Mesodermal cell (in vitro differentiated cells): ENCODE data around the gene P2RX2.
A peak's percentile ranks its signal among the peaks of the same experiment; 100 is the strongest.

ENCODE experiments used
- H3K27ac ChIP-seq: 2 replicates; pipeline ENCODE4 v1.7.0; 2013; ENCODE audit warnings: mild to moderate bottlenecking, low read depth, low read length, moderate library complexity; ENCODE audit not compliant: severe bottlenecking
- H3K36me3 ChIP-seq: 2 replicates; pipeline ENCODE4 v1.7.1; 2013; ENCODE audit warnings: mild to moderate bottlenecking, low read length, moderate library complexity; ENCODE audit not compliant: control insufficient read depth, insufficient read depth
- H3K4me1 ChIP-seq: one replicate; pipeline ENCODE4 v1.7.1; 2013; ENCODE audit warnings: mild to moderate bottlenecking, low read length; ENCODE audit not compliant: insufficient read depth, control insufficient read depth, poor library complexity, severe bottlenecking
- H3K4me3 ChIP-seq: 2 replicates; pipeline ENCODE4 v1.7.0; 2013; ENCODE audit warnings: low read length, control low read depth, mild to moderate bottlenecking; ENCODE audit not compliant: insufficient read depth, poor library complexity, severe bottlenecking; ENCODE audit errors: extremely low read depth
- H3K9me3 ChIP-seq: 2 replicates; pipeline ENCODE4 v1.7.1; 2013; ENCODE audit warnings: mild to moderate bottlenecking, low read length, moderate library complexity; ENCODE audit not compliant: control insufficient read depth
- WGBS, 2 experiments: methylation state at CpG; one replicate each; pipeline ENCODE4 v1.1.5; 2013; ENCODE audit warnings: missing lambda C conversion rate in 2 of 2; ENCODE audit not compliant: insufficient coverage in 2 of 2; 5-methylcytosine and 5-hydroxymethylcytosine counted together

Gene P2RX2

DNA sequence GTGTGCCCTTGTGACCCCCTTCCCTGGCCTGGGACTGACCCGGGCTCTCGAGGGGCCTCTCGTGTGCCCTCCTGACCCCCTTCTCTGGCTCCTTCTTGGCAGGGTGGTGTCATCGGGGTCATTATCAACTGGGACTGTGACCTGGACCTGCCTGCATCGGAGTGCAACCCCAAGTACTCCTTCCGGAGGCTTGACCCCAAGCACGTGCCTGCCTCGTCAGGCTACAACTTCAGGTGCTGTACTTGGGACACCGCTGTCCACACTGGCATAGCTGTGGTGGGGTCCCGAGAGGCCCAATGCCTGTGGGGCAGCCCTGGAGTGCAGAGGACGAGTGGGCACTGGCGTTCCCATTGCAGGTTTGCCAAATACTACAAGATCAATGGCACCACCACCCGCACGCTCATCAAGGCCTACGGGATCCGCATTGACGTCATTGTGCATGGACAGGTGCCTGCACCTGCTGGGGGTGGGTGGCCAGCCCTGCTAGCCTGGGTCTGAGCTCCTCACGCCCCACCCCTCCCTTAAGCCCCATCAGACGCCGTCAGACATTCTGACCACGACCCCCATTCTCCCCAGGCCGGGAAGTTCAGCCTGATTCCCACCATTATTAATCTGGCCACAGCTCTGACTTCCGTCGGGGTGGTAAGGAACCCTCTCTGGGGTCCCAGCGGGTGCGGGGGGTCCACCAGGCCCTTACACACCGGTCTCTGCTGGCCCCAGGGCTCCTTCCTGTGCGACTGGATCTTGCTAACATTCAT is 2.5 kb downstream of the P2RX2 start:
- 80 to 86% methylated on average over 21 to 26 of the region's 28 CpGs for WGBS, 2 experiments
- peaks cover 18% of the 10 kb centered on the region for H3K9me3 ChIP-seq
- peaks cover 26% of the 10 kb centered on the region for H3K36me3 ChIP-seq
- H3K4me3 ChIP-seq, result no peak overlapping the region
- H3K27ac ChIP-seq, result no peak overlapping the region
- H3K4me1 ChIP-seq, result no peaks in the 10 kb centered on the region

DNA sequence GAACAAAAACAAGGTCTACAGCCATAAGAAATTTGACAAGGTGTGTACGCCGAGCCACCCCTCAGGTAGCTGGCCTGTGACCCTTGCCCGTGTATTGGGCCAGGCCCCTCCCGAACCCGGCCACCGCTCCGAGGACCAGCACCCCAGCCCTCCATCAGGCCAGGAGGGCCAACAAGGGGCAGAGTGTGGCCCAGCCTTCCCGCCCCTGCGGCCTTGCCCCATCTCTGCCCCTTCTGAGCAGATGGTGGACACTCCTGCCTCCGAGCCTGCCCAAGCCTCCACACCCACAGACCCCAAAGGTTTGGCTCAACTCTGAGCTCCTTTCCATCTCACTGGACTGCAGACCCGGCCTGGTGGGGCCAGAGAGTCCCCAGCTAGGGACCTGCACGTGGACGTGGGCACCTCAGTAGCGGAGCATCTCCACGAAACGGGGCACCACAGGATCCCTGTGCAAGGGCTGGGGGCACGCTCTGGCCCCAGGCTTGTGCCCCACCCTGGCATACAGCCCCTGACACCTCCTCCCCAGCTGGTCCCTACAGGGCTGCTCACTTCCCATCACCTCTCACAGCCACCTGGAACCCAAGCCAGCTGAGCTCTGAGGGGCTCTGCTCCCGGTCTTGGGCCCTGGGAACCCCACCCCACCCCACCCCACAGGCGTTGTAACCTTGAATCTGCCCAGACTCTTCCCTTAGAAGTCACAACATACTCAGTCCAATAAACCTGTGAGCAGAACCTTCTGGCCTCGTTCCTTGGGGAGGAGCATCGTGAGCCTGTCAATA is 3.3 kb downstream of the P2RX2 start:
- H3K4me3 ChIP-seq, result no peak overlapping the region
- peaks cover 11% of the 10 kb centered on the region for H3K9me3 ChIP-seq
- 92 to 93% methylated on average over 16 to 21 of the region's 21 CpGs for WGBS, 2 experiments
- no peak overlapping the region for H3K27ac ChIP-seq
- H3K4me1 ChIP-seq, result no peaks in the 10 kb centered on the region
- H3K36me3 ChIP-seq, result peaks cover 33% of the 10 kb centered on the region

DNA sequence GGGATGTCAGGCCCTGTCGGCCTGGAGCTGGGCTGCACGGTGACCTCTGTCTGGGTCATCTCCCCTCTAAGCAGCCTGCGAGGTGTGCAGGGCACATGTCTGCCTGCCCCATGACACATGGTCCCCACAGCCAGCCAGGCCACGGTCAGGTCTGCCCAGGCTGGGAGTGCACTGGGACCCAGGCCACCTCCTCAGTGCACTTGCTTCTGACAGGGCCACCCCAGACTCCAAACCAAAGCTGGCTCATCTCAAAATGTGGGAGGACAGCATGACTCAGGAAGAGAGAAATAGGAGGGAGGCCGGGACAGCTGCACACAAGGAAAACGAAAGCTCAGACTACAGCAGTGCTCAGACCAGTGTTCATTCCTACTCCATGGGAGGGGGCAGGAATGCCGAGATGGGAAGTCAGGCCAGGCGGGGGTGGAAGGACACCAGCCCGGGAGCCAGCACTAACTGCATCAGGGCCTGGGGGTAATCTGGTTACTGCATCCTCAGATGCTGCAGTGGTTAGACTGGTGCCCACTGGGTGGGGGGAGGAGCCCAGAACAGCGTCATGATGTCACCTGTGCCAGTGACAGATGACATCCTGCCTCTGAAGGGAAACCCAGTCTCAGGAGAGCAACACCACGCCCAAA is 4.0 kb downstream of the P2RX2 start:
- Histone ChIP-seq H3K27ac (peak overlapping the region; percentile 23), H3K4me3 (no peak overlapping the region), H3K9me3 (peaks cover 4% of the 10 kb centered on the region), H3K36me3 (peaks cover 40% of the 10 kb centered on the region), H3K4me1 (no peaks in the 10 kb centered on the region)
- WGBS, 2 experiments, result 87 to 98% methylated on average over 4 to 11 of the region's 11 CpGs

DNA sequence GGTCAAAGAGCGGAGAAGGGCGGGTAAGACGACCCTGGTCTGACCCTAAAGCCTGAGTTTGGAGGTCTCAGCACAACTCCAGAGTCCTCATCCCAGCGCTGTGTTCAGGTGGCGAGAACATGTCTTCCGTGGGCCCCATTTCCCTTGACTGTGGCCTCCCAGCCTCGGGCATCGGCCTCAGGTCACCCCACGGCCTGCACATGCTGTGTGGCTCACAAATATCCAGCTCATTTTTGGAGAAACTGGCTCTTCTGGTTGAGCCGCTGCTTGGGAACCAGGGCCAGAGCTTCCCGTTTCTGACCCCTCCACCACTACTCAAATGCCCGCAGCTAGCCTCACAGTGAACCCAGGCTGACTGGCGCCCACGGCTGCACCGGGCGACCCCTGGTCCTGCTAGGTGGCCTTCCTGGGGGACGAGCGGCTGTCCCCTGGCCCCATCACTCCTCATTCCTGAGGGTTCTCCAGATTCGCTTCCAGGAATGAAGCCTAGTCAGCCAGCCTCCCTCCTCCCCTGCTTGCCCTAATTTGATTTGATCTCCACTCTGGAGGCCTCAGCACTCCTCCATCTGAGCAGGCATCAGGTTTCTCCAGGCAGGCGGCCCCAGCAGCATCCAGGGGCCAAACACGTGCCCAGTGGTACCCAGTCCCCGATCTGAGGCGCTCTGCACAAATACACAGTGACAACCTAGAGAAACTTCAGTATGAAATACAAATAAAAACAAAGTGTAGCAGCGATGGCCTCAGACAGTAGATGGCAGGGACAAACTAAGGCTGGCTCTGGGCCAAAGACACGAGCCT is 4.7 kb downstream of the P2RX2 start:
- Histone ChIP-seq H3K27ac (no peak overlapping the region), H3K4me1 (no peaks in the 10 kb centered on the region), H3K36me3 (peaks cover 44% of the 10 kb centered on the region), H3K4me3 (no peak overlapping the region), H3K9me3 (no peaks in the 10 kb centered on the region)
- WGBS, 2 experiments, result 90 to 92% methylated on average over 18 to 21 of the region's 25 CpGs

DNA sequence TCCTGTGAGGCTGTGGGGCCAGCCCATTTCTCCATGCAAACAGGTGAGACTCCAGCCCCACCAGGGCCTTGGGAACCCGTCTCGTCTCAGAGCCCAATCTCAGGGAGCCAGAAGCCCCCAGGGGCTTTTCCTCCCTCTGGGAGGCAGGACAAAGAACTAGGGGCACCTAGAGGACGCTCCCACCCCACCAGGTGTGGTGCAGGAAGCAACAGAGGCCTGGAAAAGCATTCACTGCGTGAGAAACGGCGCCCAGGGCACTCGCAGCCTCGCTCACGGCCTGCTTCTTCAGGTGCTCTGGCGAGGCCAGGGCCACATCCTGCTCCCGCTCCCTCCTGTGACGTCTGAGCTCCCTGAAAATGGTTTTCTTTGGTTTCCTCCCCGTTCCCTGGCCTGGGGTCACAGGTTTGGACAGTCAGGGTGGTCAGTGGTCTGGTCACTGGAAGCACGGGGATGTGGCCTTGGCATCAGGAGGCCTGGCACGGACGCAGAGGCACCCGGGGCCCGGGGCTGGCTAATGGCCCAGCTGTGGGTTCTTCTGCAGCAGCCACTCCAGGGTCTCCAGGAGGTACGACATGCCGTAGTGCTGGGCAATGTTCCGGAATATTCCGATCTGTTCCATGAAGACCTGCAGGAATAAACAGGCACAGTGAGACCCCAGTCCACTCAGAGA is 5.7 kb downstream of the P2RX2 start:
- no peak overlapping the region for H3K27ac ChIP-seq
- H3K4me3 ChIP-seq, result no peak overlapping the region
- 94 to 96% methylated on average over 21 to 22 of the region's 22 CpGs for WGBS, 2 experiments
- H3K36me3 ChIP-seq, result peaks cover 54% of the 10 kb centered on the region
- no peaks in the 10 kb centered on the region for H3K9me3 ChIP-seq
- H3K4me1 ChIP-seq, result no peaks in the 10 kb centered on the region

DNA sequence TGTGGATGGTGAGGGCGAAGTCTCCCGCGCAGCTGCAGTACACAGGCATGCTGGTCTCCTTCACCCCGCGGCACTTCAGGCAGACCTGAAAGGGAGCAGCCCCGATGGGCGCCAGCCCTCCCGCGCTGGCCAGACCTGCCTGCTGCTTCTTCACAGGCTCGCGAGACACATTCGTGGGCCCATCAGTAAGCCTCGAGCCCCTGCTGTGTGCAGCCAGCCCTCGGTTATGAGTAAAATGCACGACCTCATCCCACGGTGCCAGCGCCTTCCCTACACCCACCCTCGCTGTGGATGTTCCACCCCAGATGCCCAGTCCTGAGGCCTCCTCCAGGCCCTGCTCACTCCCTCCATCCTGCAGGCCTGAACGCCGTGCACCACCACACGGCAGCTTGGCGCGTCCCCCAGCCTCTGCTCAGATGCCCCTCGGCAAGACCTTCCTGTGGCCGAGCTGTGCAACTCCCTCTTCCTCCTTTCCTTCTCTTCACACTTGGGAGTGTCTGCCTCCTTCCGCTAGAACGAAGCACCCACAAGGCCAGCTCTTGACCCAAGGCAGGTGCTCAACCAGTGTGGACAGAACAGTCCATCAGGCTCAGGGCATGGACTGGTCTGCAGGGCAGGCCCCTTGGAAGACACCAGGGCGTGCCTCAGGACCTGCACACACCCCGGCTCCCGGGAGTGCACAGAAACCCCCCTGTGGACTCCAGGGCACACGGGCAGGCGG is 6.5 kb downstream of the P2RX2 start:
- no peaks in the 10 kb centered on the region for H3K9me3 ChIP-seq
- WGBS, 2 experiments, result 94 to 95% methylated on average over 30 to 31 of the region's 32 CpGs
- peaks cover 62% of the 10 kb centered on the region for H3K36me3 ChIP-seq
- no peak overlapping the region for H3K27ac ChIP-seq
- no peak overlapping the region for H3K4me3 ChIP-seq
- no peaks in the 10 kb centered on the region for H3K4me1 ChIP-seq

DNA sequence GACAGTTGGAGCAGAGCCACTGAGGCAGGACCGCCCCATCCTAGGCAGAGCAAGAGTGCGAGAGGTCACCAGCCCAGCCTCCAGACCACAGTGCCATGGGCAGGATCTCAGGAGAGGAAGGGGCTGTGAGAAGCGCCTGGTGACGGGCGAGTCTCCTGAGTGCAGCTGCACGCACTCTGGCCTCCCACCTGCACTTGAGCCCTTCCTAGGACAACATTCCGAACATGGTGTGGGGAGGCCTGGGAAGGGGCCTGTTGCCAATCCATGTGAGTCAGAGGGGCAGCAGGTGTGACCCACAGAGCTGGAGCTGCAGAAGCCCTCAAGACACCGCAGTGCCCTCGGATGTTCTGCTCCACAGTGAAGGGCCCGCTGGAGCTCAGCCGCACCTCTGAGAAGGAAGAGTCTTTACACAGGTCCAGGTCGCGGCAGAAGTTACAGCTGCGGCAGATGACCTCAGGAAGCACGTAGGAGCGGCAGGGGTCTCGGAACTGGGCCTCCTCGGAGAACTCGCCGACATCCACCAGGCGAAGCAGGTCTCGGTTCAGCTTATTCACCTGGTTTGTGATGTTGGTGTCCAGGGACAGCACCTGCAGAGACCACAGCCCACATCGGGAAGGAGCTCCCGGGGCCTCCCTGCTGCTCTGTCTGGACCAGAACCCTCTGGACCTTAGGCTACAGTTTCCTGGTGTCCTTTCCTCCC is 7.3 kb downstream of the P2RX2 start:
- WGBS, 2 experiments, result 96% methylated on average over 21 to 24 of the region's 24 CpGs
- Histone ChIP-seq H3K9me3 (no peaks in the 10 kb centered on the region), H3K27ac (no peak overlapping the region), H3K36me3 (peaks cover 69% of the 10 kb centered on the region), H3K4me1 (no peaks in the 10 kb centered on the region), H3K4me3 (no peak overlapping the region)

DNA sequence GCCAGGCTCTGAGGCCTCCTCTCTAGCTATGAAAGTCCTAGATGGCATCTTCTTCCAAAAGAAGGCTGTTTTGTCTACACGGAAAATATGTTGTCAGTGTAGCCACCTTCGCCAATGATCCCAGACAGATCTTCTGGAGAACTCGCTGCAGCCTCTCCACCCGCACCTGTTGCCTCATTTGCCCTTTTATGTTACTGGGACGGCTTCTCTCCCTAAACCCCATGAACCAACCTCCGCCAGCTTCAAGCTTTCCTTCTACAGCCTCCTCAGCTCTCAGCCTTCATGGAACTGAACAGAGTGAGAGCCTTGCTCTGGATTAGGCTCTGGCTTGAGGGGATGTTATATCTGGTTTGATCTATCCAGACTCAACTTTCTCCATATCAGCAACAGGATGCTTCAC is 10.8 kb downstream of the P2RX2 start:
- no peaks in the 10 kb centered on the region for H3K9me3 ChIP-seq

DNA sequence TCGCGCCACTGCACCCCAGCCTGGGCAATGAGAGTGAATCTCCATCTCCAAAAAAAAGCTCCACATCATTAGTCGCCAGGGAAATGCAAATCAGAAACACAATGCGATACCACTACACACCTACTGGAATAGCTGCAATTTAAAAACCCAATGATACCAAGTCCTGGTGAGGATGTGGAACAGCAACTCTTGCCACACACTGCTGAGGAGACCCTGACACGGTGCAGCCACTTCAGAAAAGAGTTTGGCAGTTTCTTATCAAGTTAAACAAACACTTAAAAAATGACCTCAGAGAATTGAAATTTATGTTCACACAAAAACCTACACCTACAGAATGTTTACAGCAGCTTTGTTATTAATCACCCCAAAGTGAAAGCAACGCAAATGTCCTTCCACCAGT is 12.1 kb downstream of the P2RX2 start:
- peaks cover 93% of the 10 kb centered on the region for H3K36me3 ChIP-seq
- WGBS, 2 experiments, result 95 to 99% methylated on average over 5 to 6 of the region's 6 CpGs
- no peaks in the 10 kb centered on the region for H3K4me1 ChIP-seq

More for the DNA sequence above, 10.8 kb downstream of the P2RX2 start:
- no peak overlapping the region for H3K4me3 ChIP-seq
- no peak overlapping the region for H3K27ac ChIP-seq
- H3K36me3 ChIP-seq, result peaks cover 92% of the 10 kb centered on the region
- H3K4me1 ChIP-seq, result no peaks in the 10 kb centered on the region
- 90 to 100% methylated on average over 4 of the region's 6 CpGs for WGBS, 2 experiments

More for the DNA sequence above, 12.1 kb downstream of the P2RX2 start:
- Histone ChIP-seq H3K9me3 (no peaks in the 10 kb centered on the region), H3K4me3 (no peak overlapping the region), H3K27ac (no peak overlapping the region)
